ENCODE data around the gene RBFOX2.
"Not testable (repeated sequence)": the region's sequence is repeated elsewhere in the genome, so short reads cannot be mapped to it uniquely, and the experiment has no call there.

The RBFOX2 gene

GRCh38 chr22:36048911-36049677 lies 20.5 kb upstream of the RBFOX2 start:
- H3K27me3 Mint-ChIP-seq (ENCODE audit: low read depth) = no peaks in the 10 kb centered on the region
- no peak overlapping the region for H3K27ac Mint-ChIP-seq
- peaks cover 4% of the 10 kb centered on the region for H3K9me3 Mint-ChIP-seq
- H3K4me3 Mint-ChIP-seq = no peak overlapping the region
- no peak for TF ChIP-seq CTCF (IDR thresholded peaks at IDR 0.05; ENCODE audit: unreplicated experiment in 3 of 3)
- no peaks in the 10 kb centered on the region for H3K36me3 Mint-ChIP-seq (ENCODE audit: low read depth)
- no peaks in the 10 kb centered on the region for H3K4me1 Mint-ChIP-seq

- H3K9me3 Mint-ChIP-seq; H3K27ac Mint-ChIP-seq; H3K27me3 Mint-ChIP-seq (ENCODE audit: low read depth); H3K36me3 Mint-ChIP-seq (ENCODE audit: low read depth); H3K4me3 Mint-ChIP-seq; H3K4me1 Mint-ChIP-seq: not testable (repeated sequence)
Measured at GRCh38 chr22:36044517-36044916, 15.9 kb upstream of the RBFOX2 start.

- no peak overlapping the region for H3K27ac Mint-ChIP-seq
- peaks cover 4% of the 10 kb centered on the region for H3K9me3 Mint-ChIP-seq
- peaks cover 3% of the 10 kb centered on the region for H3K27me3 Mint-ChIP-seq (ENCODE audit: low read depth)
- H3K4me1 Mint-ChIP-seq = peaks cover under 1% of the 10 kb centered on the region
- H3K4me3 Mint-ChIP-seq = no peak overlapping the region
- TF ChIP-seq CTCF (IDR thresholded peaks at IDR 0.05; ENCODE audit: unreplicated experiment in 3 of 3) = no peak
- no peaks in the 10 kb centered on the region for H3K36me3 Mint-ChIP-seq (ENCODE audit: low read depth)
Measured at GRCh38 chr22:36042240-36042639, 13.6 kb upstream of the RBFOX2 start.

GRCh38 chr22:36039125-36039524 lies 10.5 kb upstream of the RBFOX2 start:
- no peak for TF ChIP-seq CTCF (IDR thresholded peaks at IDR 0.05; ENCODE audit: unreplicated experiment in 3 of 3)
- H3K4me3 Mint-ChIP-seq = no peak overlapping the region
- no peak overlapping the region for H3K27ac Mint-ChIP-seq
- peaks cover 22% of the 10 kb centered on the region for H3K4me1 Mint-ChIP-seq
- H3K27me3 Mint-ChIP-seq (ENCODE audit: low read depth) = peaks cover 3% of the 10 kb centered on the region
- H3K36me3 Mint-ChIP-seq (ENCODE audit: low read depth) = no peaks in the 10 kb centered on the region
- no peaks in the 10 kb centered on the region for H3K9me3 Mint-ChIP-seq

GRCh38 chr22:36037102-36037758 lies 8.6 kb upstream of the RBFOX2 start:
- H3K36me3 Mint-ChIP-seq (ENCODE audit: low read depth) = no peaks in the 10 kb centered on the region
- H3K4me1 Mint-ChIP-seq = peaks cover 22% of the 10 kb centered on the region
- H3K9me3 Mint-ChIP-seq = no peaks in the 10 kb centered on the region
- peak overlapping the region; percentile 17 to 40 (median 28) for H3K4me3 Mint-ChIP-seq
- peak overlapping the region in 1 of 3 experiments; percentile 81 for H3K27ac Mint-ChIP-seq
- no peak for TF ChIP-seq CTCF (IDR thresholded peaks at IDR 0.05; ENCODE audit: unreplicated experiment in 3 of 3)
- H3K27me3 Mint-ChIP-seq (ENCODE audit: low read depth) = no peaks in the 10 kb centered on the region

- Mint-ChIP-seq H3K9me3 (no peaks in the 10 kb centered on the region), H3K4me3 (no peak overlapping the region), H3K36me3 (ENCODE audit: low read depth) (no peaks in the 10 kb centered on the region), H3K27ac (peak overlapping the region in 2 of 3 experiments; percentile 53 to 81), H3K27me3 (ENCODE audit: low read depth) (peaks cover 4% of the 10 kb centered on the region), H3K4me1 (peaks cover 22% of the 10 kb centered on the region)
- no peak for TF ChIP-seq CTCF (IDR thresholded peaks at IDR 0.05; ENCODE audit: unreplicated experiment in 3 of 3)
Measured at GRCh38 chr22:36036167-36036624, 7.6 kb upstream of the RBFOX2 start.

All from nephron (organoid).